HG02798 (cell line): ENCODE measurements around the gene PHACTR1.

ENCODE experiments used
- ATAC-seq: cut with Tn5 transposase; IDR thresholded peaks from one replicate; pipeline ENCODE4 v1.9.1; 2021; ENCODE audit warnings: mild to moderate bottlenecking; ENCODE audit not compliant: unreplicated experiment, poor library complexity

The PHACTR1 gene

DNA sequence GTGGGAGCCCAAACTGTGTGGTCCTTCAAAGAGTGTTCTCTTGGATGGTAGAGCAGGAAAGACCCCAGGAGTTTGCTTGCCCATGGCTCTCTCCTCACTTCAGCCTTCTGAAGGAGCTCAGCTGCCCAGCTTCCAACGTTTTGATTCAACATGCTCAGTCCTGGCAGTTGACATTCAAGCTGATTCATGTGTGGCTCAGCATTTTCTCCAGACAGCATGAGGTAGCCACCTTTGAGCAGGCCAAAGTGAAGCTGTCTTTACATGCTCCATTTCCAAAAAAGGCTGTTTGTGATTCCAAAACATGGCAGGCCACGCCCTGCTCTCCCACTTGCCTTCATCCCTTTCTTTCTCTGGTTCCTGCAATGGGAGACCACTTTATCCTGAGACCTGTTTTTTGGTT, 331.5 kb downstream of the PHACTR1 start:
- ATAC-seq, result no peak

DNA sequence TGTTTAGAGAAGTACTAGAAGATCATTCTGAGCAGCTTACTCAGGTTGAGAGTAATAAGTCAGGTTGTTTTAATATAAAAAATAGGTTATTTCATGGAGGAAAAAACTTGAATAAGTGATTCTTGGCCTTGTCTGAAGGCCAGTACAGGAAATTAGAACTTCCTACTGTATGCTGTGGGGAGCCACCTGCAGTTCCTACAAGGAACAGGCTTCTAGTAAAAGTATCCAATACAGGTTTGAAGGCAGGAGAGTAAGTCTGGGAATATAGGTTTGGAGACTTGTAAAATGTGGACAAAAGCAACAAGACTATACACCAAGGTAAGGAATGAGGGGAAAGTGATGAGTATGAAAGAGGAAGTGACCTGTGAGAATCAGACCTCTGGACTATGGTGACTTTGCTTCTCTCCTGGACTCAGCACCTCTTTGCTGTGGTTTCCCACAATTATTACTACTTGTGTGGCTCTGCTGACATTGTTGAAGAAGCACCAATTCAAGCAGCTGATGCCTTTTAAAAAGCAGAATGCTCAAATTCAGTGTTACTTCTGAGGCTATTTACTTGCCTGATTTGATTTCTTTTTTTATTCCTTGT, 333.2 kb downstream of the PHACTR1 start:
- no peak for ATAC-seq

DNA sequence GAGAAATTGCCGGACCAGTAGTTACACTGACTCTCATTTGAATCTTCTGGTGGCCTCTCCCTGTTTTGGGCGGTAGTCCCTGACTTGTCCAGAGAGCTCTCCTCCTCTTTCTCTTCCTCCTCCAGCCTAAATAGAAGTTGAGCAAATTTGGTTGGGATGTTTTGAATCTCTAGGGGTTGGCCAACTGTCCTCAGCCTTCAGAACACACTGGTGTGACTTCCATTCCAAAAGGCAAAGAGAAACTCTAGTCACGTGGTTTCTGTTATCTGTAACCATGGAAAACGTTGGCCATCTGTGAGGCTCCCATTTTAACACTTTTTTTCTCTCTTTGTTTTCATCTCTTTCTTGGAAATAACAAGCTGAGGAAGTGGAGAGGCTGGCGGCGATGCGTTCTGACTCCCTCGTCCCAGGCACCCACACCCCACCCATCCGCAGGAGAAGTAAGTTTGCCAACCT, 336.5 kb downstream of the PHACTR1 start:
- ATAC-seq, result no peak

DNA sequence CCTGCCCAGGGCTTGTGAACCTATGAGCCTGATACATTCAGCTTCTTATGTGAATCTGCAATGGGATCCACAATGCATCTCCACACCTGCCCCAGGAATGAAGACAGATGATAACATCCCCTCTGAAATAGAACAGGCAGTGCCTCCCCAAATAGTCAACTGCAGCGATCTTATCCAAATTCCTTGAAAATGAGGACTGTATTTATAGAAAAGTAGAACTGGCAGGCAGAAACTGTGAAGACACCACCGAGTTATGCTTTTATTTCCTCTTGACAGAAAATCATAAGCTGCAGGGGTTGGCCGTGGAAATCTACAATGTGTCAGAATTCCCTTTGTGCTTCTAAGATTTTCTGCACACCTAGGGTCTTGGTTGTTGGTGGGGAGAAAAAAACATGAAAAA, 341.5 kb downstream of the PHACTR1 start:
- ATAC-seq, result no peak

DNA sequence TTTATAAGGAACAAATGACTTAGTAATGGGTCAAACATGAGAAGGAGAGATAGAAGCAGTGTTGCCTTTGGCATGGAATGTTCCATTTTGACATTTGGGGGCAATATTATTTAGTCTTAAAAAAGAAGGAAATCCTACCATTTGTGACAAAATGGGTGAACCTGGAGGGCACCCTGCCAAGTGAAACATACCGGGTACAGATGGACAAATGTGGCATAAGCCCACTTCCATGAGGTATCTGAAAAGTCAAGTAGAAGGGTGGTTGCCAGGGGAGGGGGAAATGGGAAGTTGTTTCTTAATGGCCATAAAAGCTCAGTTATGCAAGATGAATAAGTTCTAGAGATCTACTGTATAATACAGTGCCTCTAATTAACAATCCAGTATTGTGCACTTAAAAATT, 342.5 kb downstream of the PHACTR1 start:
- no peak for ATAC-seq

DNA sequence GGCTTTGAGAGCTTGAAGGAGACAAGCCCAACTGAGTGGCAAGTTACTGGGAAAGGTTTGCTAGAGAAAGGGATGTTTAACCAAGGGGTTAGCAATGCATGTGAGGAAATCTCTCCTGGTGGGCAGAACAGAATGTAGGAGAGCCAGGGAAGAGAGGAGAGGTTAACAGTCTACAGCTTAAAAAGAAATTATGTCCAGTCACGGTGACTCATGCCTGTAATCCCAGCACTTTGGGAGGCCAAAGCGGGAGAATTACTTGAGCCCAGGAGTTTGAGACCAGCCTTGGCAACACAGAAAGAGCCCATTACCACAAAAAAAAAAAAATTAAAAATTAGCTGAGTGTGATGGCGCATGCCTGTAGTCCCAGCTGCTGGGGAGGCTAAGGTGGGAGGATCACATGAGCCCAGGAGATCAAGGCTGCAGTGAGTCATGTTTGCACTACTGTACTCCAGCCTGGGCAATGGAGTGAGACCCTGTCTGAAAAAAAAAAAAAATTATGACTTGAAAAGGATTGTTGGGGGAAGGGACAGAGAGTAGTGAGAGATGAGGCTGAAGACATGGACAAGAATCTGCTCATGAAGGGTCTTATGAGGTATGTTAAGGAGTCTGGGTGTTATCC, 346.8 kb downstream of the PHACTR1 start:
- ATAC-seq, result no peak

DNA sequence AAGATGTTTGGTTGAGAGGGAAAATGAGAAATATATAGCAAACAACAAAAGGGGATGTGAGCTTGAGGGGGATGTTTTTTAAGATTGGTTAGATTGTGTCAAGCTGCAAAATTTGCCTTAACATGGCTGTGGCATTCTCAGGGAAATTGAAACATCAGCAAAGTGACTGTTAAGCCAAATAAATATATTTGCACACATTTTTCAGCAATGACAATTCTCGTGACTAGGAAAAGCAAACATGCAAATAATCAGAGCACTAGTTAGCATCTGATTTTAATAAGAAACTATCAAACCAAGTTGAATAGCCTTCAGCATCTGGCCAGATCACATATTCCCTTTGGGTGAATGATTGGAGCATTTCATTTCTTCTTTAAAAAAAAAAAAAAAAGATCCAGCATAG, 349.0 kb downstream of the PHACTR1 start:
- no peak for ATAC-seq

DNA sequence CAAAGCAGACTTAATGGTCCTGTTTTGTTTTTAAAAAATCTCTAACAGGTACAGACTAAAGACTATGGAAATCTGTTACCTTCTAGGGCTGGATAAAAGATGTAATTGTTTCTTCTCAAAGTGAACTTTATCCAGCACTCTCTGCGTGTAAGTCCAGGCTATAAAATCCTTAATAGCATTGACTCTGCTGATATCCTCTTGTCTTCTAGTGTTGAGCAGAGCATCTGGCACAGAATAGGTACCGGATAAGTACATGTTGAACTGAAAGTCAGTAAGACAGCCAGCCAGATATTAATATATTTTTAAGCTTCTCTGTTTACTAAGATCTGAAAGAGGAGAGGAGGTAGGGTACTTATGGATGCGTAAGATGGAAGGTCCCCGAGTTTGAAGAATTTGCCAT, 349.5 kb downstream of the PHACTR1 start:
- ATAC-seq, result no peak

DNA sequence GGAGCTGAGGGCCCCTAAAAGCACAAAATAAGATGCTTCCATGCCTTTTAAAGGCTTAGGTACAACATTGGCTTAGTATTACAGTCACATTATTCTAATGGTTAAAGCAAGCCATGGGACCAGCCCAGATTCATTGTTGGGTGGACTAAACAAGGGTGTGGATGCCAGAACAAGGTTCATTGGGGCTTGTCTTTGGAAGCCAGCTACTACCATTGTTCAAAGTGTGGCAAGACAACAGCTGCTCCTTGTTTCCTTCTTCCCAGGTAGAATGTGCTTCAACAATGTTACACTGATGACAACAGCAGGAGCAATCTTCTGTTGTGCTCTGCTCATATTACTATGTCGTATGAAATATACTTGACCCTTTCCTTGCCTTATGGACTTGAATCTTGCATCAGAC, 350.3 kb downstream of the PHACTR1 start:
- ATAC-seq, result no peak

DNA sequence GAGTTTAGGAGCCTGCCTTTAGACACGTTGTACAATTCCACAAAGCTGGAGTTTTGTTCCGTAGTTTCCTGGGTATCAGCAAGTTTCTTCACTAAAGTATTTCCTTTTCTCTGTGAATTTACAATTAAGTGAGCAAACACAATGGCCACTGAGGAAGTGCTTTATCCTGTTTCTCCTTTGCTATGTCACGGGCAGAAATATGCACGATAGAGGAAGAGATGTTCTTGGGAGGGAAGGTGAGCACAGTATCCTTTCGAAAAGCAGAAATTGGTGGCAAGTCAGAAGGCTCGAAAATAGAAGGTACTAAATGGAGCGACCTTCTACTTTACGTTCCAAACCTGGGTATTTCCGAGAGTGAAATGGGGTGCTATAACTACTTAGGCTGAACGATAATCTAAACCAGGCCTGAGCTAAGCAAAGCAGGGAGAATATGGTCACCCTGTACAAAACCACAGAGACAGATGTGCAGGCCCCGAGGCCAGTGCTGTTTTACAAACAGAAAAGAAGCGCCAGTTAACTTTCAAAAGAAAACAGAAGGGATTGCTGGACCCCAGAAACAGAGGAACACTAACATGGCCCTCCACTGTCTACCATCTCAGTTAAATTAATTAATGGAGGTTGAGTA, 352.1 kb downstream of the PHACTR1 start:
- ATAC-seq, result no peak

DNA sequence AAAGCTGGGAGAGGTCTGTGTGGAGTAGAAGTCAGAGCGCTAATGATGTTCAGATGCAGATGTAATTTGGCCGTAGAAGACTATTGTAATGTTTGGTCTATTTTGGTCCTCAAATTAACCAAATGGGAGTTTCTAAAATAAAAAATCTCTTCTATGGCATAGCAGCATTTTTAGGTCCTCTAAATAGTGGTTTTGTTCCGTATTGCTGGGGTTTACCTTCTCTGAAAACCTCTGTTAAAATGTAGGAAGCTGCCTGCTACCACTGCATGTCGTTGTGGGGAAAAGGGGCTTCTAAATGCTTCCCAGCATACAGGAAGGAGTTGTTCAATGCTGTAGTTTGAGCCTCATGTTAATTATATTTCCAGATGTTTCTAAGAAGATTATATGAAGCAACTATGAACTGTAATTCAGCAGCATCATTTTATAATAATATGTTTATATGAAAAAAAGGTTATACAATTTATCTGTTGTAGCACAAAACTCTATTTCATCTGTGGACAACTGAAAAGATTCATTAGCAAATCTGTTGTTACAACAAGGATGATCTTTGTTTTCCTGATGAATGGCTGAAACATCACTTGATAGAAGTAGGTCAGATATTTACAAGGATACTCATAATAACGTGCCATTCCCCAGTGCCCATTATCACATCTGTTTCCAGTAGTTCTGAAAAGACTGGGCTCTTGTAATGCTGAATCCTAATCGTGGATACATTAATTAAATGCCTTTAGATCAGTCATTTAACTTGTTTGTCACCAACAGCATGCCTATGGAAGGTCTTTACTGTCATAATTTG, 355.2 kb downstream of the PHACTR1 start:
- no peak for ATAC-seq

DNA sequence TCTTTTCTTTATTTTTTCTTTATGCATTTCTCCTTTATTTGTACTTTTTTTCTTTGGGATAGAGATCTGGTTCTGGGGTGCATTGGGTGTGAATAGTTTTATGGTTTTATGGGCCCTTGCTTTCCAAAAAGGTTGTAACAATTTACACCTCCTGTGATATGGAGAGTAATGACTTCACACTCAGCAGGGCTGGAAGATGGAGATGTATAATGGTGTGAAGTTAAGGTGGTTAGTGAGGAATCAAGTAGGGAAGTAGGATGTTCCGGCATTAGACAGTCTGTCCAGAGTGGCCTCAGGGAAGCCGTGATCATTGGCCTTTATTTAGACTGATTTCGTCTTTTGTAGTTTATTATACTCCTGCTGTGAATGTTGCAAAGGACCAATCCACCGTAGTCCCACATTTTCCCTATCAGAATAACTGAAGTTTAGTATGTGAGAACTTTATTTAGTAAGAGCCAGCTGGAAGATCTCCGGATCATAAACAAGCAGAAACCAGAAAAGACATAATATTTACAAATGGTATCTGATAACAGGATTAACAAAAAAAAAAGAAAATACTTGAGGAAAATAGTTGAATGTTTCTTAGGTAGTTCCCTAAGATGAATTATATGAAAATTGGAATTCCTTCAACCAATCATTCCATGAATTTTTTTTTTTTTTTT, 356.2 kb downstream of the PHACTR1 start:
- no peak for ATAC-seq

DNA sequence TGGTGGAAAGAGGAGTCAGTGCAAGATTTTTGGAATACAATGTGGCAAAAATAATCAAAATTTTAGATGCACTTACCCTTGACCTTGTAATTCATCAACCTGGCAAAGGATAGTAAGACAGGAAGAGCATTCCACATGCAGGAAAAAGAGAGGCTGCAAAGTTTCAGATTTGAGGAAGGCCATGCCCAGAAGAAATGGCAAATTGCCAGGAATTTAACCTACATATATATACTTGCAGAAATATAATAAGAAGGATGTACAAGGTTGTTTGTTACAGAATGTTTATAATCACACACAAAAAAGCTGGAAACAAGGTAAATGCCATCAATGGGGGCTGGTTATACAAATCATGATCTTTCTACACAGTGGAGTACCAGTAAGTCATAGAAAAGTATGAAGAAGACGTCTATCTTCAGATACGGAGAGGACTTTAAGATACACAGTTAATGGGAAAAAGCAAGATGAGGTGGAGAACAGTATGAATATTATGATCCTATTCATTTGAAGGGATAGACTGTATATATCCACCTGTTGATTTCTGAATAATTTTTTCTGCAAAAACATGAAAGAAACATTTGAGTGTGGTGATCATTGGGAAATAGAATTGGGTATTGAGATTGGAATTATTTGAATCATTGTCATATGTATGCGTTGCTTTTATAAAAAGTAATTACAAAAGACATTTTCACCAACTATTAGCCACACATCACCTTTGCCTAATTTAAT, 358.0 kb downstream of the PHACTR1 start:
- ATAC-seq, result no peak

DNA sequence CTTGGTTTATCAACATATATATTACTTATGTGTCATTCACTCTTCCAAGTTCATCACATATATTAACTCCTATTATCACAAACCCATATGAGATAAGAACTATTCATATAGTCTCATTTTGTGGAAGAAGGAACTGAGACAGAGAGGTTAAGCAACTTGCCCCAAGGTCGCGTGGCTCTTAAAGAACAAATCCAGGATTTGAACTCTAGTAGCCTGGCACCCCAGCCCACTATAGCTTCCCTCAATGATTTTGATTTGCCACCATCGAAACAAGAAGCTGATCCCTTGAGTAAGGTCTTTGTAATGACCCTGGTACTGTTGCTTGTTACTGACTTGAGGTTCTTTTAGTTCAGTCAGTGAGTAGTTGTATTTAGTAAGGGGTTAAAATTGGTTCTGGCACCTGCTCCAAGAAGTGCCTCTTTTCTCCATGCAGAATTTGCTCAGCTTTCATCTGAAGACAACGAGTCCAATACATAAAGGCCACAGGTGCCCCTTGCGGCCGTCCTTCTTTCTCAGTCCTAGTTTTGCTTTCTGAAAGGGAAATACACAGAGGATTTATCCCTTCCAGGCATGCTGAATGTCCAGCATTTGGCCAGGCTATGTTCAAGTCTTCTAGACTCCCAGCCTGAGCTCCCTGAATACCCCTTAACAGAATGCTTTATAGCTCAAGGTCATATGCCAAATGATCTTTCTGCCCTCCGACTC, 358.7 kb downstream of the PHACTR1 start:
- no peak for ATAC-seq

DNA sequence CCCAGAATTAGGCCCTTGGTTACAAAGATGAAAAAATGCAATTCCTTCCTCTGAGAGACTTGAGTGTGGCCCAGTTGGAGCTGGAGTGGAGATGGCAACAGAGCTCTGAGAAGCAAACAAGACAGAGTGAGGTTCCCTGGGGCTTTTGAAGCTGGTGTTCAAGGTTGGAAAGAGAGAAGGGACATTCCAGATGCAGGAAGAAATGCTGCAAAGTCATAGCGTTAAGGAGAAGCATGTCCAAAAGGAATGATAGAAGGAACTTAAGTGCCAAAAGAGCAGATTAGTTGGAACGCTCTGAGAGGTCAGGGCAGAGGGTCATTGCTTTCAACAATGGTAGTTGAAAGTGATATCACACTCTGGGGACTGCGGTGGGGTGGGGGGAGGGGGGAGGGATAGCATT, 360.0 kb downstream of the PHACTR1 start:
- ATAC-seq, result no peak

DNA sequence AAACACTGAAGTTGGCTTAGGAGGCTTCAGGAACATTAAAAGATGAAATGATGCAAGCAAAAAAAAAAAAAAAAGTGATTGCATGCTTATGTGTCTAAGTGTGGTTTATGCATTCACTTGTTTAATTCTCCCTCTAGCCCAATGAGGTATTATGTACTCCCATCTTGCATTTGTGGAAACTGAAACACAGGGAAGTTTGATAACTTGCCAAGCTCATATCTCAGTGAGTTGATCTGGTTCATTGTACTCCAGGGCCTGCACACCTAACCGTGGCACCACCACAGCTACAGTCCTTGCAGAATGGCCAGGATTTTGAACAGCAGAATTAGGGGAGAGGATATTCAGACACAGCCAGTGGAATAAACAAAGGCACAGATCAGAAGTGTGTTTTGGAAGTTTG, 360.6 kb downstream of the PHACTR1 start:
- no peak for ATAC-seq

DNA sequence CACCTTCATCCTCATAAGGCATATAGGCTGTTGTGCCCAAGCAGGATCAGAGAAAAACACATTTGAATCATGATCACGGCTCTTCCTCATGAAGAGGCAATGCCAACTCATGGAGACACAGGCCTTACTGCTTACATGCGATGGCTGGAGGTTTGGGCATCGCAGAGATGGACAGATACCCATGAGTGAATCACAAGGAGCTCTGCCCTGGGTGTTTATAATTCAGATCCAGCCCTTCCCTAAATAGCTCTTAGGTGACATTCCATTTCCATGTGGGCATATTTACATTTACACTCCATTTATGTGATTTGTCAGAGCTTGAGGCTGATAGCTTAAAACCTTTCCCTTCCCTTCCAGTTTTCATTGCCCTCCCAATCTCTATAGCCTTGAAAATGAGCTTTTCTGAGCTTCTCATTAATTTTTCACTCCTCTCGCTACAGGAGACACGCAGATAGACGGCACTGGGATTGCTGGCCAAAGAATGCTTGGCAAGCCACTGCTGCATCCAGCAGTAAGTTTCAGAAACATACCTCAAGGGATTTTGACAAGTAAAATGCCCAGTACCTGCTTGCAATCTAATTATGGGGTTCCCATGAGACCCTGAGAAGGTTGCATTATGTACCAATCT, 362.6 kb downstream of the PHACTR1 start:
- ATAC-seq, result no peak

DNA sequence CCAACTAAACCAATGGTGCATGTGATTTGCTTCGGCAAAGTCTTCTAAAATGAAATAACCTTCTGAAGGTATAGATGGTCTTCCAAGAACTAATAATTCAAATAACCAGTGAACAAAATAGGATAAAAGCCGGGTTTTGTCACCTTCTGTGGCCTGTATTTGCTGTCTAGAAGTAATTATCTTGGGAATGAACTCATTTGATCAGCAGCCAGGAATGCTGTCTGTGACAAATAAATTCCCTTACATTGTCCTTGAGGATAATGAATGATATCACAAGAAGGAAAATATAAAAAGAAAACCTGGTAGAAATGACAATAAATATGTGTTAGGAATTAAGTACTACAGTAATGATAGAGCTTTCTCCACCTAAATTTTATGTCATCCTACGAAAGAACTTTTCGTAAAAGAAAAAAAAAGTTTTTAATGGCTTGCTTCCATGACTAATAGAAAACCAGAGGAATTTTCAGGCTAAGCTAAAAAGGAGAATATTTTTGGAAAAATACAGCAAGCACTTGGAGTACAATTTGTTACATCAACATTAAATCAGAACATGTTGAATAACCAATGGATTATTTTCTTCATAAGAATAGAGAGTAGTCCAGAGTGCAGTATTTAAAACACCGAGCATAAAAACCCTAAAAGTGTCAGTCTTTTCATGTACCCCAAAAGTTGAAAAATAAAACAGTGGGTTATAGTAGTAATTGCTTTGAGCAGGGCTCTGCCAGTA, 364.1 kb downstream of the PHACTR1 start:
- no peak for ATAC-seq
